Bronchial epithelial cell (primary cell): ENCODE measurements around the gene HK2. TPM values are rescaled to one million over a fixed set of nuclear protein-coding genes. Genes with fewer than 3 reads are reported as not detected.
"Not testable (repeated sequence)": the region's sequence is repeated elsewhere in the genome, so short reads cannot be mapped to it uniquely, and the experiment has no call there.

ENCODE experiments used
- DNase-seq: peaks from one replicate; pipeline ENCODE4 v3.0.0-alpha.2; 2010; ENCODE audit warnings: low read depth
- FAIRE-seq: peaks from 2 replicates; lab custom pipeline; 2011; peaks lifted over from hg19 to GRCh38; lab: Jason Lieb, UNC
- H3K27me3 ChIP-seq: 2 replicates; pipeline ENCODE4 v1.5.1; 2011; ENCODE audit warnings: low read length; ENCODE audit not compliant: control insufficient read depth, insufficient read depth
- H3K36me3 ChIP-seq: 2 replicates; pipeline ENCODE4 v1.5.1; 2011; ENCODE audit warnings: low read length; ENCODE audit not compliant: control insufficient read depth, insufficient read depth
- H3K4me3 ChIP-seq: 2 replicates; pipeline ENCODE4 v1.5.1; 2011; ENCODE audit warnings: mild to moderate bottlenecking, low read depth, low read length, control low read depth
- total RNA-seq: library from RNA; depleted of rRNA; stranded (reverse); fragments of >200 nt; gene quantifications from 2 replicates; pipeline ENCODE4 v1.2.1, GENCODE V29; 2014
- TF ChIP-seq, protein P1 (sequence below): IDR thresholded peaks from 2 replicates; pipeline ENCODE4 v1.5.1; 2011; ENCODE audit warnings: mild to moderate bottlenecking, moderate library complexity, low read length, control low read depth, inconsistent platforms; ENCODE audit not compliant: insufficient read depth, severe bottlenecking

HK2 gene
- total RNA-seq, 1 donor from 2014 or later = 158 TPM

DNA sequence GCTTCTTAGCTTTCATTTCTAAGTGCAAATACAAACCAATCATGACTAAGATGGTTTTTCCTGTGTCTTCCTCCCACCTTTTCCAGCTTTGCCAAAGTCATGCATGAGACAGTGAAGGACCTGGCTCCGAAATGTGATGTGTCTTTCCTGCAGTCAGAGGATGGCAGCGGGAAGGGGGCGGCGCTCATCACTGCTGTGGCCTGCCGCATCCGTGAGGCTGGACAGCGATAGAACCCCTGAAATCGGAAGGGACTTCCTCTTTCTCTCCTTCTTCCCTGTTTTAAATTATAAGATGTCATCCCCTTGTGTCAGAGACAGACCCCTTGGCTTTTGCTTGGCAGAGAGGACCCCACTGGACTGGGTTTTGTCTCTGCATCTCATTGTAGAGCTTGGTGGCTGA lies 56.8 kb downstream of the HK2 start:
- DNase-seq (no peak), FAIRE-seq (no peak)
- Histone ChIP-seq H3K4me3 (no peak overlapping the region), H3K36me3 (peaks cover 18% of the 10 kb centered on the region), H3K27me3 (no peaks in the 10 kb centered on the region)
- TF ChIP-seq, protein P1, sequence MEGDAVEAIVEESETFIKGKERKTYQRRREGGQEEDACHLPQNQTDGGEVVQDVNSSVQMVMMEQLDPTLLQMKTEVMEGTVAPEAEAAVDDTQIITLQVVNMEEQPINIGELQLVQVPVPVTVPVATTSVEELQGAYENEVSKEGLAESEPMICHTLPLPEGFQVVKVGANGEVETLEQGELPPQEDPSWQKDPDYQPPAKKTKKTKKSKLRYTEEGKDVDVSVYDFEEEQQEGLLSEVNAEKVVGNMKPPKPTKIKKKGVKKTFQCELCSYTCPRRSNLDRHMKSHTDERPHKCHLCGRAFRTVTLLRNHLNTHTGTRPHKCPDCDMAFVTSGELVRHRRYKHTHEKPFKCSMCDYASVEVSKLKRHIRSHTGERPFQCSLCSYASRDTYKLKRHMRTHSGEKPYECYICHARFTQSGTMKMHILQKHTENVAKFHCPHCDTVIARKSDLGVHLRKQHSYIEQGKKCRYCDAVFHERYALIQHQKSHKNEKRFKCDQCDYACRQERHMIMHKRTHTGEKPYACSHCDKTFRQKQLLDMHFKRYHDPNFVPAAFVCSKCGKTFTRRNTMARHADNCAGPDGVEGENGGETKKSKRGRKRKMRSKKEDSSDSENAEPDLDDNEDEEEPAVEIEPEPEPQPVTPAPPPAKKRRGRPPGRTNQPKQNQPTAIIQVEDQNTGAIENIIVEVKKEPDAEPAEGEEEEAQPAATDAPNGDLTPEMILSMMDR = no peak

DNA sequence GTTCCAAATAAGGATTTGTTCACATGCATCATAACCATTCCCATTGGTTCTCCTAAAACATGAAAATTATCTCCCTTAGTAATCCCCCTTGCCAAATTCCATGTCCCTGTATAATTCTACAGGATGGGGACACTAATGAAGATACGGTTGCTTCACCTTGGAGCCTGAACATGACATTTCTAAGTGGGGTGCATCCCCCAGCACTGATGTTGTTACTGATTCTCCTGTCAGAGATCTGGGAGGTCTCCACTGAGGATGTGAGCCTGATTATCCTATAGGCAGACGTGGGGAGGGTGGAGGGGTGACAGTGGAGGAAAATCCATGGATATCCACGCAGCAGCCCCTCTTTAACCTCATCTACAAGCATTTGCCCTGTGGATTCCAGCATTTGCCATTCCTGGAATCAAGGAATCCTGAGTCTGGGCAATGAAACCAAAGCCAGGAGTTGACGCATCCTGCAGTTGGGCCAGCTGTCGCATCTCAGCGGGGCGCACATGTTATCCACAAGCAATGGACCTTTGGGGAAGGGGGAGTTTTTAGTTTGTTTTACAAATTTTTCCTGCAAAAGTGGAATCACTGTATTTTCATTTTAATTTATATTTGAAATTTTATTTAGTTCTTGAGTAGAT lies 57.3 kb downstream of the HK2 start:
- no peak overlapping the region for H3K4me3 ChIP-seq
- peaks cover 16% of the 10 kb centered on the region for H3K36me3 ChIP-seq
- no peak for DNase-seq
- TF ChIP-seq, protein P1 = no peak
- no peaks in the 10 kb centered on the region for H3K27me3 ChIP-seq
- FAIRE-seq = no peak

DNA sequence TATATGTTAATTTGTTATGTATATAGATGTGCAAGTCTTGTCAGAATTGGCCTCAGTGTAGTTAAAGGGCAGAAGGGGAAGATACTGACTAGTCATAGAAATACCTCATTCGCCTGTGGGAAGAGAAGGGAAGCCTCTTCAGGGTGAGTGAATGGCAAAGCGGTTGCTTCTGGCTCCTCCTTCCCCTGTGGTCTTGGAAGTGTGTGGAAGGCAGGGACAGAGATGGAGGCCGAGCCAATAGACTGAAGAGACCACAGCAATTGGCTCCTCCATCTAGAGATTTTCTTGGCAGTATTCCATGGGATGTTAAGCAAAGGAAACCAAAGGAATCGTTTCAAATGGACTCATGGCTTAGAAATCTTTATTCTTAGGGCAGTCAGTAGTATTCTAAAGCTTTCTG lies 57.9 kb downstream of the HK2 start:
- not testable (repeated sequence) for H3K27me3 ChIP-seq, DNase-seq, FAIRE-seq, H3K4me3 ChIP-seq
- H3K36me3 ChIP-seq = peaks cover 15% of the 10 kb centered on the region

DNA sequence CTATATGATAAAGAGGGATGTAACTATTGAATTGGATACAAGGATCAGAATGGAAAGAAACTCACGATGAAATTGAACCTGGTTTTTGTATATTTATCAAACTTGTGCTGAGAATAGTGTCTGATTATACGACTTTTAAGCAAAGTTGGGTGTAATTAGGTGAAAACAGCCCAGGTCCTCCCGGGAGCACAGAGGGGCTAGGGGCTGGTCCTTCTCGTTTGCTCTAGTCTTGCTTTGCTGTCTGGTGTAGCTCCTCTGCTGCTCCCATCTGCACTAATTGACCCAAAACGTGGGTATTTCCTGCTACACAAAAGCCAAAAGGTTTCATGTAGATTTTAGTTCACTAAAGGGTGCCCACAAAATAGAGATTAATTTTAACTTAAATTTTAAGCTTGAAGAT lies 58.7 kb downstream of the HK2 start:
- TF ChIP-seq, protein P1 = no peak
- no peak for DNase-seq
- Histone ChIP-seq H3K27me3 (no peaks in the 10 kb centered on the region), H3K36me3 (peaks cover 15% of the 10 kb centered on the region), H3K4me3 (no peak overlapping the region)
- no peak for FAIRE-seq

DNA sequence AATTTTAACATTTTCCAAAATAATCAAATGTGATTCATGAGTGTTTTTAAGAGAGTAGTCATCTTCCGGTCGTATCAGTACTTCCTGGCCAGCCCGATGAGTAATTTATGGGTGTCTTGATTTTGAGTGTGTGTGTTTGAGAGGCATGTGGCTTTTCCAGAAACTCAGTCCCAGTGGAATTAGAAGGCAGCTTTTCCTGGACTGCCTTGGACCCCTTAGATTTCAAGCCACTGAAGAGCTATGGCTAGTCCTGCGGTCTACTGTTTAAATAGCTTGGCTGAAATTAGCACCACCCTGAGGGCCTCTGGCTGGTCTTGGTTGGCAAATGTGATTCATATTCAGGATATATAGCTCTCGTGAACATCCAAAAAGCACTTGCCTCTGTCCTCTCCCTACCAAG lies 59.4 kb downstream of the HK2 start:
- Histone ChIP-seq H3K4me3 (no peak overlapping the region), H3K36me3 (peaks cover 15% of the 10 kb centered on the region), H3K27me3 (no peaks in the 10 kb centered on the region)
- FAIRE-seq (no peak), DNase-seq (peak; percentile 90)
- TF ChIP-seq, protein P1 = no peak

DNA sequence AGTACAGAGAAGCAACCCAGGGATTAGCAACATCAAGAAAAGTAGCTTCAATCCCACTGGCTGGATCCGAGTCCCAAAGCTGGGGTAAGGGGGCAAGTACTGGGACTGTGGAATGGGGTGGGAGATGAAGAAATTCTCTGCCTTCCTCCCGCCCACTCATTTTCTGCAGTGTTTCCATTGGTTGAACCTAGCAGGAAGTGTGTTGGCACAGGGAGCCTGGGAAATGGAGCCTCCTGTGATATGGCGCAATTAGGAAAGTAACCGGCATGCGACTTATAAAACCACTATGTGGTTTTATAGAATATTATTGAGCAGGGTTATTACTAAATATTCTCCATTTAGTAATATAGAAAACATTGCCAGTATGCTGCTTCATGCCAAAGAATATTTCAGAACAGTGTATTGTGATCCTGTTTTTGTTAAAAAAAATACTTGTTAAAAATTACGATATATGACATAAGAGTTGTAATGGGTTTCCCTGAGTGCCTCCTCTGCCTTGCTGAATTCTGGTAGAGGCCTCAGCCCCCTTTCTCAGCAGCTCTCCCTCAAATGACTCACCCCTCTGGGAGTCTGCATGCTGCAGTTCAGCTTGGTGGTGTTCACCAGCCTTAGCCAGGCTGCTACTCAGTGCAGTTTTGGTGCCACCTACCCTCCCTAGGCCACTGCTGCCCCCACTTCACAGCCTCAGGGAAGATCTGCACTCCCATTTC lies 60.5 kb downstream of the HK2 start:
- DNase-seq = peak; percentile 37
- no peak overlapping the region for H3K4me3 ChIP-seq
- no peak for FAIRE-seq
- peaks cover 7% of the 10 kb centered on the region for H3K36me3 ChIP-seq
- no peaks in the 10 kb centered on the region for H3K27me3 ChIP-seq
- TF ChIP-seq, protein P1 = no peak
